ENCODE data around the gene PGC. TPM values are rescaled to one million over a fixed set of nuclear protein-coding genes. Genes with fewer than 3 reads are reported as not detected.

Gene PGC
- total and polyA plus RNA-seq, 9 of the 15 experiments (the other 6 are each of a cell fraction or from before 2014, with no cell fraction given), result 0.17 to 0.40 TPM; not detected in 7

GRCh38 chr6:41724586-41725501 is 22.4 kb downstream of the PGC start:
- no peak overlapping the region for H3K27ac ChIP-seq (ENCODE audit: extremely low read depth, low read depth, low read length)
- POLR2A ChIA-PET, result interaction anchor here (0.8 to 1.7 kb wide), 6 partner anchors 9 to 1125 kb away, joined by 3 to 7 read pairs (median 5); no protein-coding TSS in a partner anchor
- H3K4me2 ChIP-seq (ENCODE audit: insufficient read depth, low read length), result no peak overlapping the region
- no peaks in the 10 kb centered on the region for H3K79me2 ChIP-seq (ENCODE audit: control insufficient read depth, insufficient read depth, low read length)
- no peaks in the 10 kb centered on the region for H3K36me3 ChIP-seq (ENCODE audit: control insufficient read depth, insufficient read depth, low read length)
- H3K27me3 ChIP-seq (ENCODE audit: control insufficient read depth in 2 of 2, insufficient read depth in 2 of 2, low read length in 2 of 2), result peaks cover 0 to 11% of the 10 kb centered on the region in 2 experiments; a peak in 1 of 5 replicates
- DNase-seq (ENCODE audit: extremely low read depth in 1 of 4, low spot score in 3 of 4) (no peak), FAIRE-seq (no peak), ATAC-seq (no peak)
- H3K9me1 ChIP-seq (ENCODE audit: control insufficient read depth, insufficient read depth, low read length), result no peaks in the 10 kb centered on the region
- H3K4me3 ChIP-seq, result no peak overlapping the region
- H3K4me1 ChIP-seq (replicated peaks in 1 of 2; ENCODE audit: control insufficient read depth in 2 of 2, insufficient read depth in 2 of 2, low read length in 2 of 2), result peaks cover 16 to 26% of the 10 kb centered on the region in 2 experiments
- H4K20me1 ChIP-seq (replicated peaks; ENCODE audit: control insufficient read depth, insufficient read depth, low read length), result peaks cover 11% of the 10 kb centered on the region; the same call in 1 of the 2 replicates
- 31% methylated on average over 13 of the region's 13 CpGs for WGBS (ENCODE audit: insufficient coverage, low coverage, missing lambda C conversion rate)
- CTCF ChIA-PET (ENCODE audit: low intra/inter-chr PET ratio), result interaction anchor here (0.6 kb wide), 1 partner anchor 275 kb away, joined by 3 read pairs; no protein-coding TSS in a partner anchor
- no TSS peak for BruUV-seq (replicated peaks)
- peak overlapping the region in 1 of 2 experiments; percentile 64; a peak in 2 of 4 replicates for H3K9ac ChIP-seq (ENCODE audit: insufficient read depth in 1 of 2, low read depth in 2 of 2, low read length in 2 of 2)
- H2AFZ ChIP-seq (ENCODE audit: low read depth, low read length), result no peak overlapping the region
- in situ Hi-C loops (cut with MboI), result no loop called here
- no peaks in the 10 kb centered on the region for H3K9me3 ChIP-seq (replicated peaks; ENCODE audit: control insufficient read depth, insufficient read depth, low read depth, low read length)
- intact Hi-C loops (cut with micrococcal nuclease), result no loop called here
- TF ChIP-seq HNRNPH1 (optimal IDR thresholded peaks at IDR 0.05; ENCODE audit: low read depth, low read length), result no peak
- TF ChIP-seq ZNF668 (CRISPR knock-in tag; IDR thresholded peaks at IDR 0.05), result no peak
- TF ChIP-seq CTCF (IDR thresholded peaks at IDR 0.05 in 2 of 3, conservative IDR thresholded peaks at IDR 0.05 in 1 of 3; ENCODE audit: insufficient read depth in 2 of 3, low read depth in 1 of 3, low read length in 3 of 3), result peak in 1 of 3 experiments; percentile 20; a peak in 1 of 6 replicates
- no peak for TF ChIP-seq TEAD4 (IDR thresholded peaks at IDR 0.05; ENCODE audit: low read length)
- TF ChIP-seq TEAD4 (CRISPR knock-in tag; IDR thresholded peaks at IDR 0.05; ENCODE audit: borderline replicate concordance), result 0 out of 2 replicates have a peak, but pooled peaks have one; percentile 21
- no peak for TF ChIP-seq REST (IDR thresholded peaks at IDR 0.05; ENCODE audit: borderline replicate concordance)
- 0 out of 2 replicates have a peak, but pooled peaks have one; percentile 6 for TF ChIP-seq REST (CRISPR knock-in tag; IDR thresholded peaks at IDR 0.05; ENCODE audit: low read depth)
- no peak for TF ChIP-seq CAMTA2 (CRISPR knock-in tag; conservative IDR thresholded peaks at IDR 0.05)
- TF ChIP-seq USF1 (CRISPR knock-in tag; IDR thresholded peaks at IDR 0.05), result peak; percentile 41; the same call in 1 of the 2 replicates
